Liver (tissue), 3 donors: ENCODE results near the gene CD80.

Source experiments
- TAF1 ChIP-seq: conservative IDR thresholded peaks from 2 replicates; pipeline ENCODE4 v1.6.1; 2016; ENCODE audit warnings: antibody characterized with exemption, mild to moderate bottlenecking
- TF ChIP-seq, protein P1 (sequence below): IDR thresholded peaks from 2 replicates; pipeline ENCODE4 v1.6.1; 2016; ENCODE audit warnings: antibody characterized with exemption, mild to moderate bottlenecking
- TF ChIP-seq, protein P2 (sequence below): fragments of 150-350 bp; IDR thresholded peaks from 2 replicates; pipeline ENCODE4 v1.5.1; 2017; ENCODE audit warnings: improper control_type of control experiment, low read depth, low read length; ENCODE audit not compliant: missing input control
- donor health status: healthy.
- donor health status: healthy.

- TF ChIP-seq TAF1 = no peak
- TF ChIP-seq, protein P1, sequence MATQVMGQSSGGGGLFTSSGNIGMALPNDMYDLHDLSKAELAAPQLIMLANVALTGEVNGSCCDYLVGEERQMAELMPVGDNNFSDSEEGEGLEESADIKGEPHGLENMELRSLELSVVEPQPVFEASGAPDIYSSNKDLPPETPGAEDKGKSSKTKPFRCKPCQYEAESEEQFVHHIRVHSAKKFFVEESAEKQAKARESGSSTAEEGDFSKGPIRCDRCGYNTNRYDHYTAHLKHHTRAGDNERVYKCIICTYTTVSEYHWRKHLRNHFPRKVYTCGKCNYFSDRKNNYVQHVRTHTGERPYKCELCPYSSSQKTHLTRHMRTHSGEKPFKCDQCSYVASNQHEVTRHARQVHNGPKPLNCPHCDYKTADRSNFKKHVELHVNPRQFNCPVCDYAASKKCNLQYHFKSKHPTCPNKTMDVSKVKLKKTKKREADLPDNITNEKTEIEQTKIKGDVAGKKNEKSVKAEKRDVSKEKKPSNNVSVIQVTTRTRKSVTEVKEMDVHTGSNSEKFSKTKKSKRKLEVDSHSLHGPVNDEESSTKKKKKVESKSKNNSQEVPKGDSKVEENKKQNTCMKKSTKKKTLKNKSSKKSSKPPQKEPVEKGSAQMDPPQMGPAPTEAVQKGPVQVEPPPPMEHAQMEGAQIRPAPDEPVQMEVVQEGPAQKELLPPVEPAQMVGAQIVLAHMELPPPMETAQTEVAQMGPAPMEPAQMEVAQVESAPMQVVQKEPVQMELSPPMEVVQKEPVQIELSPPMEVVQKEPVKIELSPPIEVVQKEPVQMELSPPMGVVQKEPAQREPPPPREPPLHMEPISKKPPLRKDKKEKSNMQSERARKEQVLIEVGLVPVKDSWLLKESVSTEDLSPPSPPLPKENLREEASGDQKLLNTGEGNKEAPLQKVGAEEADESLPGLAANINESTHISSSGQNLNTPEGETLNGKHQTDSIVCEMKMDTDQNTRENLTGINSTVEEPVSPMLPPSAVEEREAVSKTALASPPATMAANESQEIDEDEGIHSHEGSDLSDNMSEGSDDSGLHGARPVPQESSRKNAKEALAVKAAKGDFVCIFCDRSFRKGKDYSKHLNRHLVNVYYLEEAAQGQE = no peak
- TF ChIP-seq, protein P2, sequence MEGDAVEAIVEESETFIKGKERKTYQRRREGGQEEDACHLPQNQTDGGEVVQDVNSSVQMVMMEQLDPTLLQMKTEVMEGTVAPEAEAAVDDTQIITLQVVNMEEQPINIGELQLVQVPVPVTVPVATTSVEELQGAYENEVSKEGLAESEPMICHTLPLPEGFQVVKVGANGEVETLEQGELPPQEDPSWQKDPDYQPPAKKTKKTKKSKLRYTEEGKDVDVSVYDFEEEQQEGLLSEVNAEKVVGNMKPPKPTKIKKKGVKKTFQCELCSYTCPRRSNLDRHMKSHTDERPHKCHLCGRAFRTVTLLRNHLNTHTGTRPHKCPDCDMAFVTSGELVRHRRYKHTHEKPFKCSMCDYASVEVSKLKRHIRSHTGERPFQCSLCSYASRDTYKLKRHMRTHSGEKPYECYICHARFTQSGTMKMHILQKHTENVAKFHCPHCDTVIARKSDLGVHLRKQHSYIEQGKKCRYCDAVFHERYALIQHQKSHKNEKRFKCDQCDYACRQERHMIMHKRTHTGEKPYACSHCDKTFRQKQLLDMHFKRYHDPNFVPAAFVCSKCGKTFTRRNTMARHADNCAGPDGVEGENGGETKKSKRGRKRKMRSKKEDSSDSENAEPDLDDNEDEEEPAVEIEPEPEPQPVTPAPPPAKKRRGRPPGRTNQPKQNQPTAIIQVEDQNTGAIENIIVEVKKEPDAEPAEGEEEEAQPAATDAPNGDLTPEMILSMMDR = peak; percentile 28
Measured at GRCh38 chr3:119524931-119525662, 34.3 kb downstream of the CD80 start.
